Stomach (tissue), 9 donors: ENCODE data around the gene CHEK2. TPM values are rescaled to one million over a fixed set of nuclear protein-coding genes. Genes with fewer than 3 reads are reported as not detected.

ENCODE experiments used
- DNase-seq, 2 donors: peaks; one replicate each; pipeline versions ENCODE4 v3.0.0 to v3.0.0-alpha.2; 2013 to 2019
- H3K27ac ChIP-seq, 5 donors: fragments of 200-600 bp in 4 of 5; sonication (generic) in 4 of 5; one replicate each; pipeline ENCODE4 v1.5.1; 2013 to 2019; ENCODE audit warnings: mild to moderate bottlenecking in 1 of 5, moderate library complexity in 1 of 5
- H3K27me3 ChIP-seq, 3 donors: fragments of 200-600 bp; sonication (generic); one replicate each; pipeline ENCODE4 v1.5.1; 2017 to 2019; ENCODE audit warnings: mixed run types in 1 of 3
- H3K36me3 ChIP-seq, 4 donors: fragments of 200-600 bp; sonication (generic); 1 replicate in 3 of 4; 2 replicates in 1 of 4; pipeline ENCODE4 v1.5.1; 2016 to 2019
- H3K4me1 ChIP-seq, 4 donors: fragments of 200-600 bp; sonication (generic); one replicate each; pipeline ENCODE4 v1.5.1; 2016 to 2019
- H3K4me3 ChIP-seq, 4 donors: fragments of 200-600 bp; sonication (generic) in 3 of 4; one replicate each; pipeline ENCODE4 v1.5.1; 2016 to 2019; ENCODE audit warnings: mild to moderate bottlenecking in 1 of 4
- H3K9me3 ChIP-seq, 4 donors: fragments of 200-600 bp; sonication (generic); one replicate each; pipeline ENCODE4 v1.5.1; 2016 to 2019
- CTCF ChIP-seq, 7 experiments: fragments of 450-650 bp in 4 of 7; fragments of 200-600 bp in 3 of 7; sonication (generic) in 3 of 7; IDR thresholded peaks; one replicate each; pipeline ENCODE4 v1.5.1; 2016 to 2019; ENCODE audit warnings: antibody characterized with exemption in 7 of 7, control low read depth in 2 of 7, mild to moderate bottlenecking in 1 of 7
- EP300 ChIP-seq: sonication (generic); formaldehyde crosslinking; IDR thresholded peaks from one replicate; pipeline ENCODE4 v1.6.1; 2017; ENCODE audit warnings: antibody characterized with exemption
- POLR2A ChIP-seq, 4 donors: fragments of 450-650 bp; IDR thresholded peaks; one replicate each; pipeline ENCODE4 v1.6.1; 2016; ENCODE audit warnings: antibody characterized with exemption in 4 of 4, control low read depth in 2 of 4, mild to moderate bottlenecking in 1 of 4, moderate library complexity in 1 of 4
- POLR2AphosphoS5 ChIP-seq, 3 donors: sonication (generic); formaldehyde crosslinking; IDR thresholded peaks; one replicate each; pipeline ENCODE4 v1.6.1; 2016; ENCODE audit warnings: antibody characterized with exemption in 3 of 3
- WGBS, 5 donors: extraction: QIAGEN DNeasy Blood & Tissue Kit in 3 of 5; methylation state at CpG; one replicate each; pipeline versions ENCODE4 v1.1.5 to v1.1.7; 2013 to 2018; 5-methylcytosine and 5-hydroxymethylcytosine counted together
- intact Hi-C: fragments of 100-400 bp; cut with DNase I; formaldehyde crosslinking; loops from one replicate; pipeline ENCODE4 v1.15.1; 2023; ENCODE audit warnings: low total_unique reads
- polyA plus RNA-seq, 3 donors: library from polyadenylated mRNA; stranded (reverse); fragments of 200-250 nt; gene quantifications; one replicate each; pipeline ENCODE4 v1.2.3, GENCODE V29; 2013
- total RNA-seq, 5 donors: library from RNA; depleted of rRNA; stranded (reverse); fragments of >200 nt; gene quantifications; one replicate each; pipeline versions ENCODE4 v1.1.0 to v1.2.3, GENCODE V29; 2014 to 2016
- donor health status: healthy with polysubstance abuse.
- donor health status: Bipolar disorder and iron deficiency.
- donor health status: healthy.

CHEK2 gene
- total and polyA plus RNA-seq, 8 donors = 1.0 to 21.5 (median 8.5) TPM; not detected in 1

GRCh38 chr22:28773461-28773867 is 31.8 kb upstream of the CHEK2 start:
- Histone ChIP-seq H3K27me3 (no peaks in the 10 kb centered on the region), H3K27ac (peak overlapping the region; percentile 96 to 100 (median 98)), H3K4me1 (peaks cover 0 to 62% (median 40%) of the 10 kb centered on the region in 4 donors), H3K9me3 (no peaks in the 10 kb centered on the region), H3K36me3 (peaks cover 0 to 39% (median 36%) of the 10 kb centered on the region in 4 donors), H3K4me3 (peak overlapping the region; percentile 73 to 93 (median 79))
- DNase-seq = no peak
- no peak for TF ChIP-seq CTCF (IDR thresholded peaks at IDR 0.05)
- TF ChIP-seq EP300 = no peak
- TF ChIP-seq POLR2AphosphoS5 (IDR thresholded peaks at IDR 0.05) = no peak
- TF ChIP-seq POLR2A (IDR thresholded peaks at IDR 0.05) = no peak
- intact Hi-C loops = no loop called here
- 0 to 2% (median 0%) methylated on average over 10 of the region's 10 CpGs for WGBS, 5 donors

GRCh38 chr22:28772633-28773460 is 31.2 kb upstream of the CHEK2 start, which contains the start of gene CCDC117:
Gene CCDC117 (plus strand): TSS chr22:28772695. CDS start chr22:28772850, 155 bp downstream.
- peak; percentile 94 to 99 for DNase-seq
- Histone ChIP-seq H3K4me3 (peak within 1 kb of the TSS; percentile 73 to 93 (median 79)), H3K4me1 (peaks cover 0 to 55% (median 38%) of the 10 kb centered on the region in 4 donors), H3K9me3 (no peaks in the 10 kb centered on the region), H3K27ac (peak within 1 kb of the TSS; percentile 96 to 100 (median 98)), H3K36me3 (peaks cover 0 to 34% (median 30%) of the 10 kb centered on the region in 4 donors), H3K27me3 (no peaks in the 10 kb centered on the region)
- TF ChIP-seq POLR2A (IDR thresholded peaks at IDR 0.05) (no peak), CTCF (IDR thresholded peaks at IDR 0.05) (peak in 1 of 7 experiments; percentile 35), POLR2AphosphoS5 (IDR thresholded peaks at IDR 0.05) (peak; percentile 90 to 95 (median 94))
- WGBS, 5 donors = 0 to 1% (median 0%) methylated on average over 17 to 92 of the region's 92 CpGs
- intact Hi-C loops = no loop called here

GRCh38 chr22:28771195-28771791 is 29.7 kb upstream of the CHEK2 start:
- peak overlapping the region in 4 of 5 donors; percentile 23 to 100 (median 98) for H3K27ac ChIP-seq

More at GRCh38 chr22:28771195-28771791, 29.7 kb upstream of the CHEK2 start:
- no peak overlapping the region for H3K4me3 ChIP-seq
- 38 to 63% (median 48%) methylated on average over 5 of the region's 5 CpGs for WGBS, 5 donors
- TF ChIP-seq POLR2AphosphoS5 (IDR thresholded peaks at IDR 0.05) (no peak), CTCF (IDR thresholded peaks at IDR 0.05) (no peak), EP300 (no peak)
- H3K4me1 ChIP-seq = peaks cover 0 to 40% (median 28%) of the 10 kb centered on the region in 4 donors
- H3K27me3 ChIP-seq = no peaks in the 10 kb centered on the region
- H3K36me3 ChIP-seq = peaks cover 0 to 20% (median 17%) of the 10 kb centered on the region in 4 donors
- no peaks in the 10 kb centered on the region for H3K9me3 ChIP-seq
- intact Hi-C loops = no loop called here
- DNase-seq = peak; percentile 21 to 84
